Panc1 (cell line): ENCODE data around the gene VAMP5.

ENCODE experiments used
- CTCF ChIP-seq: fragments of 450-650 bp; IDR thresholded peaks from 2 replicates; pipeline ENCODE4 v1.5.1; 2017; ENCODE audit warnings: mild to moderate bottlenecking
- POLR2AphosphoS5 ChIP-seq: IDR thresholded peaks from 2 replicates; pipeline ENCODE4 v1.6.1; 2012; ENCODE audit warnings: mild to moderate bottlenecking, low read depth, low read length, moderate library complexity
- REST ChIP-seq, 2 experiments: IDR thresholded peaks; 2 replicates each; pipeline ENCODE4 v1.6.1; 2011 to 2012; ENCODE audit warnings: low read depth in 2 of 2, control low read depth in 1 of 2, low read length in 1 of 2, mild to moderate bottlenecking in 1 of 2, moderate library complexity in 1 of 2; ENCODE audit not compliant: insufficient read depth in 1 of 2
- SIN3A ChIP-seq: IDR thresholded peaks from 2 replicates; pipeline ENCODE4 v1.6.1; 2012; ENCODE audit warnings: low read depth, mild to moderate bottlenecking, low read length, moderate library complexity, borderline replicate concordance; ENCODE audit not compliant: insufficient read depth
- TCF7L2 ChIP-seq: IDR thresholded peaks from 2 replicates; pipeline ENCODE4 v1.6.1; 2011; ENCODE audit warnings: mild to moderate bottlenecking, low read depth, low read length, inconsistent platforms

- TF ChIP-seq TCF7L2 (no peak), CTCF (no peak), POLR2AphosphoS5 (no peak), REST (IDR thresholded peaks at IDR 0.05; ENCODE audit: insufficient read depth in 1 of 2, low read depth in 2 of 2, low read length in 1 of 2) (no peak), SIN3A (no peak)
Measured at GRCh38 chr2:85605406-85606115, 21.3 kb downstream of the VAMP5 start.
